LoVo (cell line): ENCODE measurements around the gene RRP12.
"Not testable (repeated sequence)": the region's sequence is repeated elsewhere in the genome, so short reads cannot be mapped to it uniquely, and the experiment has no call there.

Experiments
- DNase-seq: peaks from one replicate; pipeline ENCODE4 v3.0.0-alpha.2; 2016; ENCODE audit warnings: low spot score

The RRP12 gene

GRCh38 chr10:97365761-97366351 is 35.3 kb downstream of the RRP12 start:
- no peak for DNase-seq

GRCh38 chr10:97363071-97363470 is 38.1 kb downstream of the RRP12 start:
- no peak for DNase-seq

GRCh38 chr10:97362310-97363033 is 38.7 kb downstream of the RRP12 start:
- DNase-seq, result no peak

GRCh38 chr10:97361537-97361901 is 39.6 kb downstream of the RRP12 start:
- no peak for DNase-seq

GRCh38 chr10:97360705-97361536 is 40.2 kb downstream of the RRP12 start:
- DNase-seq, result no peak

- no peak for DNase-seq
These were observed 42.4 kb downstream of the RRP12 start for GRCh38 chr10:97358781-97359180.

GRCh38 chr10:97358349-97358748 is 42.8 kb downstream of the RRP12 start:
- no peak for DNase-seq

- DNase-seq, result no peak
These were observed 44.2 kb downstream of the RRP12 start for GRCh38 chr10:97356918-97357317.

- no peak for DNase-seq
These were observed 44.7 kb downstream of the RRP12 start for GRCh38 chr10:97356318-97356914.

GRCh38 chr10:97355571-97355975 is 45.6 kb downstream of the RRP12 start:
- no peak for DNase-seq

GRCh38 chr10:97353945-97354344 is 47.2 kb downstream of the RRP12 start:
- DNase-seq, result no peak

GRCh38 chr10:97349752-97350513 is 51.2 kb downstream of the RRP12 start:
- no peak for DNase-seq

GRCh38 chr10:97347317-97347716 is 53.8 kb downstream of the RRP12 start:
- DNase-seq, result no peak

GRCh38 chr10:97343664-97344063 is 57.5 kb downstream of the RRP12 start:
- not testable (repeated sequence) for DNase-seq

GRCh38 chr10:97341416-97341815 is 59.7 kb downstream of the RRP12 start:
- no peak for DNase-seq

- DNase-seq, result no peak
These were observed 63.1 kb downstream of the RRP12 start for GRCh38 chr10:97338041-97338440.

- peak; percentile 70 for DNase-seq
These were observed 64.0 kb downstream of the RRP12 start for GRCh38 chr10:97336942-97337831.

GRCh38 chr10:97336446-97336845 is 64.7 kb downstream of the RRP12 start:
- no peak for DNase-seq

GRCh38 chr10:97336006-97336405 is 65.1 kb downstream of the RRP12 start:
- DNase-seq, result no peak

- no peak for DNase-seq
These were observed 65.9 kb downstream of the RRP12 start for GRCh38 chr10:97335188-97335619.
